CMK (cell line): ENCODE measurements around the gene RPP21.

Experiments used
- DNase-seq: peaks from one replicate; pipeline ENCODE4 v3.0.0-alpha.2; 2010; ENCODE audit warnings: low read depth

Gene RPP21

DNA sequence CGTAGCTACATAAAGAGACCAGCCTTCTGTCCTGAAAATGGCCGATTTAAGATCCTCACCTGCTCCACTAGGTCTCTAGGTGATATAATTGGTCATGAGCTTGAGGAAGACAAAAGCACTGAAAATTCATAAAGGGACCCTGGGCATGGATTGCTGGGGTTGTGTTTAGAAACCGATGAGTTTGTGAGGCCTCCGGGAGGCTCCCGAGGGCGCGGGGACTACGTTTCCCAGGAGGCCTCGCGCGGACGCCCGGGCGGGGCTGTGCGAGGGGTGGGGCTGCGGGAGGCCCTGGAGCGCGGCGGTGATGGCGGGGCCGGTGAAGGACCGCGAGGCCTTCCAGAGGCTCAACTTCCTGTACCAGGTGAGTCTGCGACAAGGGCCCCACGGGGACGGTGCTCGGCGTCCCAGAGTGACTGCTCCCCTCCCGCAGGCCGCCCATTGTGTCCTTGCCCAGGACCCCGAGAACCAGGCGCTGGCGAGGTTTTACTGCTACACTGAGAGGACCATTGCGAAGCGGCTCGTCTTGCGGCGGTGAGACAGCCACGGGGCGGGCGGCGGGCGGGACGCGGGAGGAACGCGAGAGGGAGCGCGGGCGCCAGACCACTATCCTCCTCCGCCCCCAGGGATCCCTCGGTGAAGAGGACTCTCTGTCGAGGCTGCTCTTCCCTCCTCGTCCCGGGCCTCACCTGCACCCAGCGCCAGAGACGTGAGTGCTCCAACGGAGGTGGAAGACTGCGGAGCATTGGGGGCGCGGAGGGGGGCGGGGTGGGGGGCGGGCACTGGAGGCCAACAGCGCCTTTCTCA, at the start of gene RPP21:
RPP21 (plus strand) TSS at position 289 of the 804 bp plus-strand sequence; CDS start at position 305, 16 bp downstream.
- no peak for DNase-seq

DNA sequence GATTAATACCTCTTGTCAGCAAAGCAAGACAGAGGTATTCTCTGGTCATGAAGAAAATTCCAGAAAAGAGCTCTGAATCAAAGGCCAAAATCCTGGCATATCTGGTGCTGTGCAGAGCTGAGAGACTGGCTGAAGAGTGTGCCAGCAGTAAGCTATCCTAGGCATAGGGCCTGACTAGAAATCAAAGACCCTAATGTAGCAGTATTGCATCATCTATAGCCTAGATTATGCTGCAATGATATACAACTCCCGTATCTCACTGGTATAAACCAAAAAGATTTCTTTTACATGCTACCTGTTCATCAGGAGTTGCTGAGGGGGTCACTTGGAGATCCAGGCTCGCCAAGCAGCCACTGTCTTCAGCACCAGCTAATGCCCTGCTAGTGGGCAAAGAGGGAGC, 49.1 kb upstream of the RPP21 start:
- DNase-seq = no peak

DNA sequence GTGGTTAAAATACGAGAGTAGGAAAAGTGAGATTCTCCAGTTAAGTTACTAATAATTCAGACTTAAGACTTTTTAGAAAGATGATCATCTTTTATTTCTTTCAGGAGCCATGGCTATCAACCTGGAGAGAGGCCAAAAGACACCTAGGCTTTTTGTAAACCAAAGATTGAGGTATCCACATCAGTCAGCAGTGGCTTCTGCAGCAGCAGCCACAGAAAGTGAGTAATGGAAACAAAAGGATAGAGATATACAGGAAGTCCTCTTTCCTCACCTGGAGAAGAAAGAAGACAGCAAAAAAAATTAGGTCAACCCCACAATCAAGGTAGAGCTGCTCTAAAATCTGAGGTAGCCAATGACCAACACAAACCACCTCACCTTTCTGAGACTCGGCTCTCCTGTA, 41.0 kb upstream of the RPP21 start:
- no peak for DNase-seq

DNA sequence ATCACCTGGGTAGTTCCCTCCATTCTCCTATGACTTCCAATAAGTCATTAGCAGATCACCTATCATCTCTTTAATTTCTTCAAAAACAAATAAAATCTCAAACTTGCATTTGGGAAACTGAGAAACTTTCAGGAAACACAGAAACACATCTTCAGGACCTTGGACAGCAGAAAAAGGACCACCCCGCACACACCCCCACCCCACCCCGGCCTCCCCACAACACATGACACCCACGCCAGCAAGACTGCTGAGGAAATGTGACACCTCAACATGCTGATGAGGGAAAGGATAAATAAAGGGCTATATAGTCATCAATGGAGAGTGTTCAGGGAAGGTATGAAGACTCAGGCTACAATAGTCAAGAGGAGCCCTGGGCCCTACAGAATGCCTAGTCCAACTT, 33.9 kb upstream of the RPP21 start:
- no peak for DNase-seq

DNA sequence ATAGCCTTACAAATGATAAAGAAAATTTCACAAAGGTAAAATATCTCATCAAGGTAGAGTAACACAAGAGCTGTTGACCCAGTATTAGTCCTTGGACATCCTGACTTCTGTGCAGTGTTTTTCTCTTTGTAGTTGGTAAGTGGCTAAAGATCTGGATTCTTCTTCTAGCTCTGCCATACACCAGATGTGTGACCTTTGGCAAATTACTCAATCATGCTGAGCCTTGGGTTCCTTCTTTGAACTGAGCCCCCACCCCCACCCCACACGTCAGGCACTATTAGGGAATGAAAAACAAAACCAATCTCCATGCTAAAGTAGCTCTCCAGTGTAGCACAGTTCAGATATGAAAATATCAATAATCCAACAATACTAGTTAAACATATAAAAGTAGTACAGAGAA, 33.3 kb upstream of the RPP21 start:
- no peak for DNase-seq

DNA sequence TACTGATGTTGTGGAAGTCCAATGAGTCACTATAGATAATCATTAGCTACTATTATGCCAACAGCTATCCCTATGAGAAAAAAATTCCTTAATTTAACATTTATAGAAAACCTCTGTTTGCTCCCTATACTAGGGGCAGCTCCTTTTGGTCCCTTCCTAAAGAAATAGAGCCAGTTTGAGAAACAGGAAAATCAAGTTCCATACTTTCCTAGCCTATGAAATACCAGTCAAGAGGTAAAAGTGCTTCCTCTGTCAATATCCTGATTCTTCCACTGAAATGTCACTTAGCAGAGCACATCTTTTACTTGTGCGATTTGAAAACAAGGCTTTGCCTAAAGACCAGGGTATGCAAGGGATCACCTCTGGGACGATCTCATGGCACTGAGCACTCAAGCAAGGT, 32.7 kb upstream of the RPP21 start:
- DNase-seq = no peak

DNA sequence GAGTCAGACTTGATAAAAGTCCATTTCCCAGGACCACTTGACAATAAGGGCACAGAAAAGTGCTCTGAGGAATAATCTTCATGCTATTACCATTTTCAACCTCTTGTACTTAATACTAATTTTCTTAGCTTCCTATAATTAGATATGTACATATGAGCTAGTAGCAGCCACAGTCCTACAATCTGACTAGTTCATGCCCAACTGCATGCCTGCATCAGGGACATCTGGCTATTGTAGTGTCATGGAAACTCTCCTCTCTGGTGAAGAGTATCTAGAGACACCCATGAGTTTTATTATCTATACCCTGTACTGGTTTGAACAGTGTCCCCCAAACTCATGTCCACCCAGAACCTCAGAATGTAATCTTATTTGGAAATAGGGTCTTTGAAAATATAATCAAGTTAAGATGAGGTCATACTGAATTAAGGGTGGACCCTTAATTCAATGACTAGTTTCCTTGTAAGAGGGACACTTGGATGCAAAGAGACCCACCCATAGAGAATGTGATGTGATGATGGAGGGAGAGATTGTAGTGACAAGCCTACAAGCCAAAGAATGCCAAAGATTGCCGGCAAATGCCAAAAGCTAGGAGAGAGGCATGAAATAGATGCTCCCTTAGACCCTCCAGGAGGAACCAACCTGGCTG, 32.2 kb upstream of the RPP21 start:
- DNase-seq = no peak

DNA sequence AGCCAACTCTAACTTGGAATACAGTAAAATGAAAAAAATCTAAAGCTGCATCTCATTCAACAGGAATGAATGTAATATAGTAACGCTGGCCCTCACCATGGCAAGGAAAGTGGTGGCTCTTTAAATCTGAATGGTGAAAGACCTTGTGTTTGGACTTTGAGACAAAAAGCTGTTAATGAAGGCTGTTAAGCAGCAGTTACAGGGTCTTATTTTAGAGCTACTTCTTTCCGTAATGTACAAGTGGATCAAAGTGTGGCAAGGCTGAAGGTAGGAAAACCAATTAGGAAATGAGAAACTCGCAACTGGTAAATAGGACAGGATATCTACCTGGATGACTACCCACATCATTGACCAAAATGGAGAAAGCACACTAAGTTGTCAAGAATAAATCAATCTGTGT, 29.8 kb upstream of the RPP21 start:
- DNase-seq = no peak

DNA sequence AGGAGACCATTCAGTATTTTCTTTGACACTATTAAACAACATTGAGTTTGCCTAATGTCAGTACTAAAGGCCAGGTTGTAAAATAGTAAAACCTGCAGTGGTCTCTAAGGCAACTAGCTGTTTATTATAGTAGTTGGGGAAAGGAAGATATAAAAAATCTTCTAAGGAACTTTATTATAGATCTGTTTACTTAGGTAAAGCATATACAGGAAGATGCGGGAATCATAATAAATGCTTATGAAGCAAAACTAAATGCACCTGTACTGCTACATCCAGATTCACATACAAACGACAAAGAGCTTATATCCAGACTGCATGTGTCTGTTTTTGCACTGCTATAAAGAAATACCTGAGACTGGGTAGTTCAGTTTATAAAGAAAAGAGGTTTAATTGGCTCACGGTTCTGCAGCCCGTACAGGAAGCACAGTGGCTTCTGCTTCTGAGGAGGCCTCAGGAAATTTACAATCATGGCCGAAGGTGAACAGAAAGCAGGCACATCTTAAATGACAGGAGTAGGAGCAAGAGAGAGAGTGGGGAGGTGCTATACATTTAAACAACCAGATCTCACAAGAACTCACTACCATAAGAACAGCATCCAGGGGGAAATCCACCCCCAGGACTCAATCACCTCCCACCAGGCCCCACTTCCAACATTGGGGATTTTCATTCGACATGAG, 26.9 kb upstream of the RPP21 start:
- DNase-seq = no peak

DNA sequence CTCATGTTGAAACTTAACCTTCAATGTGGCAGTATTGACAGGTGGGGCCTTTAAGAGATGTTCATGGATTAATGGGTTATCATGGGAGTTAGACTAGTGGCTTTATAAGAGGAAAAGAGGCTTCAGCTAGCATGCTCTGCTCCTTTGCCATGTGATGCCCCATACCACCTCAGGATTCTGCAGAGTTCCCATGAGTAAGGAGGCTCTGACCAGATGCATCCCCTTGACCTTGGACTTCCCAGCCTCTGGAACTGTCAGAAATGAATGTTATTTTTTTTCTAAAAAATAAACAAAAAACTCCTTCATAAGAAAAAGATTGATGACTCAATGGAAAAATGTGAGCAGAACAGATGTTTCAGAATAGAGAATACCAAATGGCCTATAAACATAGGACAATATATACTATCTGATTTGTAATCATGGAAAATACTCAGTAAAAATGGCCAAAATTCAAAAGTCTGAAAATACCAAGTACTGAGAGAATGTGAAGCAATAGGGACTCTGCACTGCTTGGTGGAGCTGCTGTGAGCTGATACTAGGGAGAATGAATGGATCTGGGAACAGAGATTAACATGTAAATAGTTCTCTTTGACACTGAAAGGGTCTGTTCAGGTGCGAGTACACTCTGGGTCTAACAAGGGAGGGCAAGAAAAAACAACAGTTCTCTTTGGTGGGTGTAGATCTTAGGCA, 25.7 kb upstream of the RPP21 start:
- no peak for DNase-seq

DNA sequence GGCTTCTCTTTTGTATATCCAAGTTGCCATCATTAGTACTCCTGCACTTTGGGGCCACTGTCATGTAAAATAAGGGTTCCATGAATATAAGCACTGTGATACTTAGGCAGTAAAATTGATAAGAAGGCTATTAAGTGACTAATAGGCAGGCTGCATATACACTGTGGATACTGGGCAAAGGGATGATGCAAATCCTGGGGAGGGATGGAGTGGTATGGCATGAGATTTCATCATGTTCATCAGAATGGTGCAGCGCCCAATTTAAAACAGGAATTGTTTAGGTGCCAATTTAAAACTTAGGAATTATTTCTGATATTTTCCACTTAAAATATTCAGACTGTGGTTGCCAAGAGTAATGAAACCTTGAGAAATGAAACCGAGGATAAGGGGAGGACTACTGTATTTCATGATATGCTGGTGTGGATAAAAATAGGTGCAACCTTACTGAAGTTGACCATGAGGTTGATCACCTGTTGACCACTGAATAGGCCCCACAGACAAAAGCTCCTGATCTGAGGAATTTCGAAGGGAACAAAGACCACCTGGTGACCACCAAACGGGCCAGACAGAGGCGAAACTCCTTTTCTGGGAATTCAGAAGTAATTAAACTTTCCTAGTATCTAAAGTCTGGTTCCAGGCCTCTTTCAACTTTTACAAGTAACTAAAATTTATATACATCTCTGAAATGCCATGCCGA, 23.1 kb upstream of the RPP21 start:
- DNase-seq = no peak

DNA sequence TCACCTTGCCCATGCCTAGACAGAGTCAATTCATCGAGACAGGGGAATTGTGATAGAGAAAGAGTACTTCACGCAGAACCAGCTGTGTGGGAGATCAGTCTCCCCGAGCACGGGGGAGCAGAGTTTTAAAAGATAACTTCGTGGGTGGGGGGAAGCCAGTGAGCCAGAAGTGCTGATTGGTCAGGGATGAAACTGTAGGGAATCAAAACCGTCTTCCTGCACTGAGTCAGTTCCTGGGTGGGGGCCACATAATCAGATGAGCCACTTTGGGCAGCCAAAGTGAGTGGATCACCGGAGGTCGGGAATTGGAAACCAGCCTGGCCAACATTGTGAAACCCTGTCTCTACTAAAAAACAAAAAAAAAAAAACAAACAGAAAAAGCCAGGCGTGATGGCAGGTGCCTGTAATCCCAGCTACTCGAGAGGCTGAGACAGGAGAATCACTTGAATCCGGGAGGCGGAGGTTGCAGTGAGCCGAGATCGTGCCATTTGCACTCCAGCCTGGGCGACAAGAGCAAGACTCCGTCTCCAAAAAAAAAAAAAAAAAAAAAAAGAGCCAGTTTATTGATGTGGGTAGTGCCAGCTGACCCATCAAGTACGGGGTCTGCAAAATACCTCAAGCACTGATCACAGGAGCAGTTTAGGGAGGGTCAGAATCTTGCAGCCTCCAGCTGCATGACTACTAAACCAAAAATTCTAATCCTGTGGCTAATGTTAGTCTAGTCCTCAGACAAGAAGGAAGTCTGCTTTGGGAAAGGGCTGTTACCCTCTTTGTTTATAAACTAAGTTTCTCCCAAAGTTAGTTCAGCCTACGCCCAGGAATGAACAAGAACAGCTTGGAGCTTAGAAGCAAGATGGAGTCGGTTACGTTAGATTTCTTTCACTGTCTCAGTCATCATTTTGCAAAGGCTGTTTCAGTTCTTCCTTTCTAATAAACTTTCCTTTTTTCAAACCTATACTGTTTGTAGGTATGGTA, 22.1 kb upstream of the RPP21 start:
- no peak for DNase-seq

DNA sequence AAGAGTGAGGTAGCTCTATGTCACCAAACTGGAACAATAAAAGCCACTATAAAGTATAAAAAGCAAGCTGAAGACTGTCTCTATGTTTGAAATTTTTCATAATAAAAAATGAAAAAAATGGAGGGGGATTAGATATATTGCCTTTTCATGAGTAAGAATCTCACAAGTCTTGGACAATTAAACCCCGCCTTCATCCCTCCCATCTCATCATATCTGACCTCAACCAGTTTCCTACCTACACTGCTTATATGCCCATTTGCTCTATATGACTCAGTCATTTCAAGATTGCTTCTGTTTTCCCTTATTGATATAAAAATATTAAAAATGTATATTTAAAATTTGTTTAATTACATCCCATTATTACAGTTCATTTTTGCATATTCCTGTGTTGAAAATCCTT, 21.1 kb upstream of the RPP21 start:
- DNase-seq = no peak

DNA sequence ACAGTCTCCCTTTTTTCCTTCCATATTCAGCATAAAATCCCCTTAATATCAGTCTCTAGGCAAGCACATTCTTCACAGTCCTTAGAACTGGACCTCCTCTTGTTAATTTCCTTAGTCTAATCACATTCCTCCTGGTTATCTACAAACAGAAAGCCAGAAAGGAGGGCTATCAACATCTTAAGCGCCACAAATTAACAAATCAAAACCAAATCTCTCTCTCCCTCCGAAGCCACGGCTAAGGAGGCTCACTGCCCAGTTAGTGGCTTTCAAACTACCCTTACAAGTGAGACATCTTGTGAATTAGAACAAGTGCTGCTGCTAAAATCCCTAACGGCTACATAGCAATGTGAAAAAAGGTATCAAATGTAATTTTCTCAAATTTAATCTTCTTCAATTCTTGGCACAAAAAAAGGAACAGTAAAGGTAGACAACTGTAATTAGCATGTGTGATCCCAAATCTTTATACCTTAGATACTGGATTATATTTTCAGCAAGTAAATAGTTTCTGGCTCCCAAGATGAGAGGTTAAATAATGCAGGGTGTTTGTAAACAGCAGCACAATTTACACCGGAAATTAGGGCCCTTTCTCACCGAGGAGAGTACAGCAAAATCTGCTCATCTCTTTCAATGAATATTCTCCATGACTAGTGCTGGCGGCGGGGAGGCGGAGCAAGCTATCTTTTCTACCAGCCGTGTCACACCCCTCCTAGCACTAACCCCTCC, 19.6 kb upstream of the RPP21 start:
- DNase-seq = peak; percentile 3

DNA sequence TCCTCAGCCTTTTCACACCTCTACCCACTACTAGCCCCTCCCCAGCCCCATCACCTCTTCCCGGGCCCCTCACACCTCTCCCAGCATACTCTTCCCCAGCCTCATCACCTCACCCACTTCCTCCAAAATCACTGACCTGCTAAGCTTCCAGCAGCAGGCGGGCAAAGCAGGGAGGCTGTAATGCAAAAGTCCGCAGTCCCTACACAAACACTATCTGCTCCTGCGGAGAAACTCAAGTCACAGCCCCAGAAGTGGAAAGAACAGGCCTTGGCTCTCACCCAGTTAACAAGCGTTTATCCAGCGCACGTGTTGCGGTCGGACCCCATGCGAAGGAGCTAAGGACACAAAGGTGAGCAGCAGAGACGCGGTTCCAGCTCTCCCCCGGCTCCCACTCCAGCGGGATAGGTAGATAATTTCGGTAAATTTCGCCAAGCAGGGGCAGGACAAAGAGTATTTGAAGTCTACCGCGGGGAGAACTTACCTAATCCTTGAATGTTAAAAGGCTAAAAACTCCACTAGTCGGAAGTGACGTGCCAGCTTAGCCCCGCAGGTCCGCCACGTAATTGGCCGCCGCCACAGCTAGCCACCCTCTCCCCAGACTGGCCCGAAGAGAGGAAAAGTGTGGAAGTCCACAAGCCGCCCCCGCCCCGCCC, 19.0 kb upstream of the RPP21 start:
- DNase-seq = no peak

DNA sequence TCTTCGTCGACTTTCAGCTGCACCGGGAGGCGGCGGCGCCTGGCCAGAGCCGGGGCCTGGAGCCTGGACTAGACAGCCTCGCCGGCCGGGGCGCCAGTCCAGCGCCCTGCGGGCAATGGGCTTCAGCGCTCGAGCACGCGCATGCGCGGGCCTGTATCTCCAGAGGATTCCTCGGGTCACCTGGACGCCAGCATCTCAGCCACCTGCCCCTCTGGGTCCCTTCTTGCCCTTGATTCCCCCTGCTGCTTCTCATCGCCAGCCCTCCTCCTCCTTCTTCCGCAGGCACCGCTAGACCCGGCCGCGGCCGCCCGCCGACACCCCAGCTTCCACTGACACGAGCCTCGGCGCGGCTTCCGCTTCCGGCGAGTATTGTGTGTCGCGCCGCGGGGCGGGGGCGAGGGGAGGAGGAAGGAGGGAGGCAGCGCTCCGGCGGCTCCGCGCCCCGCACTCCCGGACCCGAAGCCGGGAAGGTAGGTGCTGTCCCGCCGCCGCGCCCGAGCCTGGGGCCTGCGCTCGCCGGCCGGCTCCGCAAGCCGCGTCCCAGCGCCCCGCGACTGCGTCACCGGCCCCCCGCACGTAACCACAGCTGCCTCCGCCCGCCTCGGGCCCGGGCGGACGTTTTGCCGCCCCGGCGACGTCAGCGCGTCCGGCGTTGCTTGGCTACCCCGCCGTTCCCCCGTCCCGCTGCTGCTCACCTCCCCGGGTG, 18.3 kb upstream of the RPP21 start, which contains the start of gene TRIM39:
TRIM39 (plus strand) TSS at position 402 of the 706 bp plus-strand sequence. CDS start 2,391 bp downstream, outside the sequence.
- DNase-seq = peak; percentile 34

DNA sequence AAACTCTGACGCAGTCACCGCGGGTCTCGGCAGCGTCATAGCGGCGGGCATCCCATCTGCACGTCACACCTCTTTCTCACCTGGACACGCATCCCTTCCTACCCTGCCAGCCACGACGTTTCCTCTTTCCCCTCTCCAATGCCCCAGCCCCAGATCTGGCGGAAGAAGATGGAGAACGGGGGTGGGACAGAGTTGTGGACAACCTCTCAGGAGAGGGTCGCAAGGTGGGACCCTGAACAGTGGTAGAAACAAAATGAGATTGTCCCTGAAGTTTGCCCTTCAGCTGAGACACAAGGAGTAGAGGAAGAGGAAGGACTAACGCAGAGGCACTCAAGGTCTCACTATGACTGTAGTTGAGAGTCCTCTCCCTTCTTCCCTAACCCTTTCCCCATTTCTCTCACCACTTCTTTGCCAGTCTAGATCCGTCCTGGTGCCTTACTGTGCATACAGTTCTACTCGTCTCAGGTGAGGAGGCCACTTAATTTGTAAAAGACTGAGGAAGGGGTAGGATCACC, 17.7 kb upstream of the RPP21 start:
- no peak for DNase-seq

DNA sequence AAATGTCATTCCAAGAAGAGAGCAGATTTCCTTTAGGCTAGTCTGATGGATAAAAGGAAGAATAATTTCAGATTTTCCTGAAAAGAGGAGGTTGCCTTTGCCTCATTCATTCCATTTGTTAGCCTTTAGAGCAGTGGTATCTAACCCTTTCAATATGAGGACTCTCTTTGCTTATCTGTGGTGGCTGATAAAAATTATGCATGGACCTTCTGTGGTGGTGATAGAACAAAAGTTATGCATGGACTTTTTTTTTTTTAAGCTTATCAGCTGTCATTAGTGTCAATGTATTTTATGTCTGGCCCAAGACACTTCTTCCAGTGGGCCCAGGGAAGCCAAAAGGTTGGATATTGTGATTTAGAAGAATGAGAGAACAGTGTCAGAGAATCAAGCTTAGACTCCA, 16.6 kb upstream of the RPP21 start:
- DNase-seq = no peak

DNA sequence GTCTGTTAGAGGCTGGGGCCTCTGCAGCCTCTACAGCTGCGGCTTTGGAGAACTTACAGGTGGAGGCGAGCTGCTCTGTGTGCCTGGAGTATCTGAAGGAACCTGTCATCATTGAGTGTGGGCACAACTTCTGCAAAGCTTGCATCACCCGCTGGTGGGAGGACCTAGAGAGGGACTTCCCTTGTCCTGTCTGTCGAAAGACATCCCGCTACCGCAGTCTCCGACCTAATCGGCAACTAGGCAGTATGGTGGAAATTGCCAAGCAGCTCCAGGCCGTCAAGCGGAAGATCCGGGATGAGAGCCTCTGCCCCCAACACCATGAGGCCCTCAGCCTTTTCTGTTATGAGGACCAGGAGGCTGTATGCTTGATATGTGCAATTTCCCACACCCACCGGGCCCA, 15.6 kb upstream of the RPP21 start:
- DNase-seq = no peak
